Measurements from ENCODE around the gene C1orf87.

The C1orf87 gene

GRCh38 chr1:60101516-60101915 is 27.9 kb upstream of the C1orf87 start:
- Histone ChIP-seq H3K9ac (ENCODE audit: low read depth, low read length) (no peak overlapping the region), H3K9me3 (ENCODE audit: control insufficient read depth, insufficient read depth, low read length) (no peaks in the 10 kb centered on the region), H3K4me1 (ENCODE audit: control insufficient read depth, insufficient read depth, low read length) (no peaks in the 10 kb centered on the region), H3K36me3 (ENCODE audit: control insufficient read depth, insufficient read depth, low read length) (no peaks in the 10 kb centered on the region), H3K27ac (ENCODE audit: low read depth, low read length) (no peak overlapping the region), H3K4me3 (ENCODE audit: low read depth, low read length) (no peak overlapping the region), H3K27me3 (ENCODE audit: control insufficient read depth, insufficient read depth, low read length) (no peaks in the 10 kb centered on the region)

- Histone ChIP-seq H3K9ac (ENCODE audit: low read depth, low read length) (no peak overlapping the region), H3K4me3 (ENCODE audit: low read depth, low read length) (no peak overlapping the region), H3K9me3 (ENCODE audit: control insufficient read depth, insufficient read depth, low read length) (no peaks in the 10 kb centered on the region), H3K36me3 (ENCODE audit: control insufficient read depth, insufficient read depth, low read length) (no peaks in the 10 kb centered on the region), H3K27me3 (ENCODE audit: control insufficient read depth, insufficient read depth, low read length) (no peaks in the 10 kb centered on the region), H3K27ac (ENCODE audit: low read depth, low read length) (no peak overlapping the region), H3K4me1 (ENCODE audit: control insufficient read depth, insufficient read depth, low read length) (no peaks in the 10 kb centered on the region)
These were observed 17.7 kb upstream of the C1orf87 start for GRCh38 chr1:60091195-60091715.

GRCh38 chr1:60090655-60091054 is 17.1 kb upstream of the C1orf87 start:
- no peak overlapping the region for H3K4me3 ChIP-seq (ENCODE audit: low read depth, low read length)
- H3K27me3 ChIP-seq (ENCODE audit: control insufficient read depth, insufficient read depth, low read length), result no peaks in the 10 kb centered on the region
- H3K9me3 ChIP-seq (ENCODE audit: control insufficient read depth, insufficient read depth, low read length), result no peaks in the 10 kb centered on the region
- H3K9ac ChIP-seq (ENCODE audit: low read depth, low read length), result no peak overlapping the region
- no peak overlapping the region for H3K27ac ChIP-seq (ENCODE audit: low read depth, low read length)
- no peaks in the 10 kb centered on the region for H3K4me1 ChIP-seq (ENCODE audit: control insufficient read depth, insufficient read depth, low read length)
- no peaks in the 10 kb centered on the region for H3K36me3 ChIP-seq (ENCODE audit: control insufficient read depth, insufficient read depth, low read length)

GRCh38 chr1:60088620-60089155 is 15.1 kb upstream of the C1orf87 start:
- no peak overlapping the region for H3K4me3 ChIP-seq (ENCODE audit: low read depth, low read length)
- H3K4me1 ChIP-seq (ENCODE audit: control insufficient read depth, insufficient read depth, low read length), result no peaks in the 10 kb centered on the region
- no peak overlapping the region for H3K27ac ChIP-seq (ENCODE audit: low read depth, low read length)
- no peaks in the 10 kb centered on the region for H3K9me3 ChIP-seq (ENCODE audit: control insufficient read depth, insufficient read depth, low read length)
- H3K27me3 ChIP-seq (ENCODE audit: control insufficient read depth, insufficient read depth, low read length), result no peaks in the 10 kb centered on the region
- no peaks in the 10 kb centered on the region for H3K36me3 ChIP-seq (ENCODE audit: control insufficient read depth, insufficient read depth, low read length)
- no peak overlapping the region for H3K9ac ChIP-seq (ENCODE audit: low read depth, low read length)

GRCh38 chr1:60087681-60088080 is 14.1 kb upstream of the C1orf87 start:
- Histone ChIP-seq H3K27me3 (ENCODE audit: control insufficient read depth, insufficient read depth, low read length) (no peaks in the 10 kb centered on the region), H3K4me1 (ENCODE audit: control insufficient read depth, insufficient read depth, low read length) (no peaks in the 10 kb centered on the region), H3K4me3 (ENCODE audit: low read depth, low read length) (no peak overlapping the region), H3K36me3 (ENCODE audit: control insufficient read depth, insufficient read depth, low read length) (no peaks in the 10 kb centered on the region), H3K9me3 (ENCODE audit: control insufficient read depth, insufficient read depth, low read length) (no peaks in the 10 kb centered on the region), H3K27ac (ENCODE audit: low read depth, low read length) (no peak overlapping the region), H3K9ac (ENCODE audit: low read depth, low read length) (no peak overlapping the region)

GRCh38 chr1:60078182-60078581 is 4.6 kb upstream of the C1orf87 start:
- Histone ChIP-seq H3K27me3 (ENCODE audit: control insufficient read depth, insufficient read depth, low read length) (peaks cover 1% of the 10 kb centered on the region), H3K9me3 (ENCODE audit: control insufficient read depth, insufficient read depth, low read length) (no peaks in the 10 kb centered on the region), H3K27ac (ENCODE audit: low read depth, low read length) (no peak overlapping the region), H3K36me3 (ENCODE audit: control insufficient read depth, insufficient read depth, low read length) (no peaks in the 10 kb centered on the region), H3K4me3 (ENCODE audit: low read depth, low read length) (no peak overlapping the region), H3K9ac (ENCODE audit: low read depth, low read length) (no peak overlapping the region), H3K4me1 (ENCODE audit: control insufficient read depth, insufficient read depth, low read length) (no peaks in the 10 kb centered on the region)

GRCh38 chr1:60071296-60071695 is 2.3 kb downstream of the C1orf87 start:
- Histone ChIP-seq H3K27ac (ENCODE audit: low read depth, low read length) (no peak overlapping the region), H3K4me1 (ENCODE audit: control insufficient read depth, insufficient read depth, low read length) (no peaks in the 10 kb centered on the region), H3K36me3 (ENCODE audit: control insufficient read depth, insufficient read depth, low read length) (no peaks in the 10 kb centered on the region)

GRCh38 chr1:60069691-60070090 is 3.9 kb downstream of the C1orf87 start:
- Histone ChIP-seq H3K27me3 (ENCODE audit: control insufficient read depth, insufficient read depth, low read length) (peaks cover 10% of the 10 kb centered on the region), H3K9ac (ENCODE audit: low read depth, low read length) (no peak overlapping the region), H3K4me1 (ENCODE audit: control insufficient read depth, insufficient read depth, low read length) (no peaks in the 10 kb centered on the region), H3K36me3 (ENCODE audit: control insufficient read depth, insufficient read depth, low read length) (no peaks in the 10 kb centered on the region), H3K9me3 (ENCODE audit: control insufficient read depth, insufficient read depth, low read length) (no peaks in the 10 kb centered on the region), H3K4me3 (ENCODE audit: low read depth, low read length) (no peak overlapping the region), H3K27ac (ENCODE audit: low read depth, low read length) (no peak overlapping the region)

More at GRCh38 chr1:60071296-60071695, 2.3 kb downstream of the C1orf87 start:
- Histone ChIP-seq H3K4me3 (ENCODE audit: low read depth, low read length) (no peak overlapping the region), H3K9me3 (ENCODE audit: control insufficient read depth, insufficient read depth, low read length) (no peaks in the 10 kb centered on the region), H3K27me3 (ENCODE audit: control insufficient read depth, insufficient read depth, low read length) (peaks cover 10% of the 10 kb centered on the region), H3K9ac (ENCODE audit: low read depth, low read length) (no peak overlapping the region)

- no peaks in the 10 kb centered on the region for H3K9me3 ChIP-seq (ENCODE audit: control insufficient read depth, insufficient read depth, low read length)
- no peak overlapping the region for H3K27ac ChIP-seq (ENCODE audit: low read depth, low read length)
- no peak overlapping the region for H3K4me3 ChIP-seq (ENCODE audit: low read depth, low read length)
- no peak overlapping the region for H3K9ac ChIP-seq (ENCODE audit: low read depth, low read length)
- peaks cover 10% of the 10 kb centered on the region for H3K27me3 ChIP-seq (ENCODE audit: control insufficient read depth, insufficient read depth, low read length)
- H3K4me1 ChIP-seq (ENCODE audit: control insufficient read depth, insufficient read depth, low read length), result 0 out of 2 replicates have a peak, but pooled peaks cover 1% of the 10 kb centered on the region
- H3K36me3 ChIP-seq (ENCODE audit: control insufficient read depth, insufficient read depth, low read length), result no peaks in the 10 kb centered on the region
These were observed 5.1 kb downstream of the C1orf87 start for GRCh38 chr1:60068393-60069045.

GRCh38 chr1:60066001-60066400 is 7.6 kb downstream of the C1orf87 start:
- H3K36me3 ChIP-seq (ENCODE audit: control insufficient read depth, insufficient read depth, low read length), result no peaks in the 10 kb centered on the region
- no peaks in the 10 kb centered on the region for H3K27me3 ChIP-seq (ENCODE audit: control insufficient read depth, insufficient read depth, low read length)
- H3K9me3 ChIP-seq (ENCODE audit: control insufficient read depth, insufficient read depth, low read length), result no peaks in the 10 kb centered on the region
- H3K9ac ChIP-seq (ENCODE audit: low read depth, low read length), result no peak overlapping the region
- H3K4me3 ChIP-seq (ENCODE audit: low read depth, low read length), result no peak overlapping the region
- H3K4me1 ChIP-seq (ENCODE audit: control insufficient read depth, insufficient read depth, low read length), result 0 out of 2 replicates have a peak, but pooled peaks cover 3% of the 10 kb centered on the region
- H3K27ac ChIP-seq (ENCODE audit: low read depth, low read length), result no peak overlapping the region

- Histone ChIP-seq H3K4me1 (ENCODE audit: control insufficient read depth, insufficient read depth, low read length) (0 out of 2 replicates have a peak, but pooled peaks cover 3% of the 10 kb centered on the region), H3K27me3 (ENCODE audit: control insufficient read depth, insufficient read depth, low read length) (no peaks in the 10 kb centered on the region)
These were observed 8.4 kb downstream of the C1orf87 start for GRCh38 chr1:60065199-60065598.

More at GRCh38 chr1:60065199-60065598, 8.4 kb downstream of the C1orf87 start:
- H3K27ac ChIP-seq (ENCODE audit: low read depth, low read length), result no peak overlapping the region
- H3K9me3 ChIP-seq (ENCODE audit: control insufficient read depth, insufficient read depth, low read length), result no peaks in the 10 kb centered on the region
- H3K36me3 ChIP-seq (ENCODE audit: control insufficient read depth, insufficient read depth, low read length), result no peaks in the 10 kb centered on the region
- H3K9ac ChIP-seq (ENCODE audit: low read depth, low read length), result no peak overlapping the region
- no peak overlapping the region for H3K4me3 ChIP-seq (ENCODE audit: low read depth, low read length)
